DOHH2 (cell line): ENCODE data around the gene BIRC7.

ENCODE experiments used
- CTCF ChIP-seq: fragments of 200-600 bp; sonication (generic); IDR thresholded peaks from one replicate; pipeline ENCODE4 v1.5.1; 2014; ENCODE audit warnings: antibody characterized with exemption, mild to moderate bottlenecking, low read depth, low read length; ENCODE audit not compliant: poor library complexity, severe bottlenecking
- EZH2phosphoT487 ChIP-seq: fragments of 200-600 bp; sonication (generic); IDR thresholded peaks from 2 replicates; pipeline ENCODE4 v1.6.1; 2017; ENCODE audit warnings: borderline replicate concordance, mild to moderate bottlenecking, antibody characterized with exemption, low read length, moderate library complexity, mixed read lengths

DNA sequence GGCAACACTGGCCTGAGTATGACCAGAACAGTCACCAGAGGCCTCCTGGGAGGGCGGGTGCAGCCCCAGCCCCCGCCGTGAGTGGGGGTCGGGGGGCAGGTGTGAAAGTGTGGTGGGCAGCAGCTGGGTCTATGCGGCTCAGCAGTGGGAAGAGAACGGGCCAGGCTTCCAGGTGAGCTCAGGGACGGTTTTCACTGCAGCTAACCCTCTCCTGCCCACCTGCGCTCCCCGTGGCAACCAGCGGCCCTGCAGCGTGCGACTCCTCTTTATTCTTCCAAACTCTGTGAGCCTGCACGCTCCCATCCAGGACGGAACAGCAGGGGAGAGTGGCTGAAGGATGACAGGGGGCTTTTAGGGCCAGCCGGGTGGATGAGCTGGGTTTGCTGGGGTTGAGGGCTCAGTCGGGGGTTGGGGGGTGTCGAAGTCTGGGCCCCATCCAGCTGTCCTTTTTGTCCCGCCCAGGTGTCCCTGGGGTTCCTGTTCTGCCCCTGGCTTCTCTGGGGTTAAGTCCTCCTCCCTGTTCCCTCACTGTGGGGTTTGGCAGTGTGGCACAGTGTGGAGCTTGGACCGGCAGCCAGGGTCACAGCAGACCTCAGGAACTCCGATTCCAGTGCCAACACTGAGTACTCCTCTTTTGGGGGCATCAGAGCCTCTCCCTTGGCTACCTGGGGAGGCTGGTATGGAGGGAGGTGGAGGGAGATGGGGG, 859 bp upstream of the BIRC7 start:
- TF ChIP-seq CTCF (peak; percentile 69), EZH2phosphoT487 (no peak)
